Omental fat pad (tissue), 4 donors: ENCODE data around the gene CENPO. TPM values are rescaled to one million over a fixed set of nuclear protein-coding genes. Genes with fewer than 3 reads are reported as not detected.

ENCODE experiments used
- ATAC-seq: fragments of 150-250 bp; one replicate; pipeline ENCODE4 v1.9.1; 2016; ENCODE audit warnings: mild to moderate bottlenecking, moderate library complexity; ENCODE audit not compliant: low FRiP score
- DNase-seq: peaks from one replicate; pipeline ENCODE4 v3.0.0-alpha.2; 2019; ENCODE audit warnings: low spot score
- CTCF ChIP-seq, 3 donors: fragments of 450-650 bp; IDR thresholded peaks; one replicate each; pipeline ENCODE4 v1.5.1; 2016 to 2017; ENCODE audit warnings: antibody characterized with exemption in 3 of 3, mild to moderate bottlenecking in 3 of 3, moderate library complexity in 2 of 3
- total RNA-seq, 4 donors: library from RNA; depleted of rRNA; stranded (reverse); fragments of >200 nt; gene quantifications; one replicate each; pipeline ENCODE4 v1.1.0, GENCODE V29; 2016

The CENPO gene
- total RNA-seq, 4 donors from 2014 or later: 1.9 to 14.2 (median 6.1) TPM

- no peak for ATAC-seq
- no peak for TF ChIP-seq CTCF (IDR thresholded peaks at IDR 0.05)
- no peak for DNase-seq
Measured at GRCh38 chr2:24844023-24844685, 50.9 kb downstream of the CENPO start.

GRCh38 chr2:24845691-24846090 is 52.5 kb downstream of the CENPO start:
- DNase-seq (no peak), ATAC-seq (no peak)
- no peak for TF ChIP-seq CTCF (IDR thresholded peaks at IDR 0.05)

- TF ChIP-seq CTCF (IDR thresholded peaks at IDR 0.05): no peak
- ATAC-seq: no peak
- DNase-seq: no peak
Measured at GRCh38 chr2:24850944-24851343, 57.7 kb downstream of the CENPO start.

- no peak for ATAC-seq
- TF ChIP-seq CTCF (IDR thresholded peaks at IDR 0.05): no peak
- DNase-seq: no peak
Measured at GRCh38 chr2:24852026-24852425, 58.8 kb downstream of the CENPO start.

- no peak for DNase-seq
- no peak for TF ChIP-seq CTCF (IDR thresholded peaks at IDR 0.05)
- no peak for ATAC-seq
Measured at GRCh38 chr2:24852431-24853020, 59.3 kb downstream of the CENPO start.

- TF ChIP-seq CTCF (IDR thresholded peaks at IDR 0.05): no peak
- ATAC-seq (no peak), DNase-seq (no peak)
Measured at GRCh38 chr2:24853046-24853445, 59.8 kb downstream of the CENPO start.

GRCh38 chr2:24853996-24854395 is 60.8 kb downstream of the CENPO start:
- ATAC-seq (no peak), DNase-seq (no peak)
- no peak for TF ChIP-seq CTCF (IDR thresholded peaks at IDR 0.05)
